Measurements from ENCODE around the gene DNER.

Gene DNER

GRCh38 chr2:229669841-229670240 lies 44.5 kb downstream of the DNER start:
- no peak for DNase-seq (ENCODE audit: low spot score)

GRCh38 chr2:229666811-229667210 lies 47.5 kb downstream of the DNER start:
- DNase-seq (ENCODE audit: low spot score) = no peak

- no peak for DNase-seq (ENCODE audit: low spot score)
Observed at GRCh38 chr2:229665158-229665557, 49.2 kb downstream of the DNER start.

GRCh38 chr2:229661478-229661877 lies 52.9 kb downstream of the DNER start:
- DNase-seq (ENCODE audit: low spot score) = no peak

GRCh38 chr2:229660951-229661350 lies 53.4 kb downstream of the DNER start:
- DNase-seq (ENCODE audit: low spot score) = no peak

GRCh38 chr2:229660391-229660790 lies 54.0 kb downstream of the DNER start:
- no peak for DNase-seq (ENCODE audit: low spot score)

GRCh38 chr2:229658004-229658403 lies 56.4 kb downstream of the DNER start:
- no peak for DNase-seq (ENCODE audit: low spot score)

GRCh38 chr2:229654437-229654836 lies 59.9 kb downstream of the DNER start:
- DNase-seq (ENCODE audit: low spot score) = no peak

- DNase-seq (ENCODE audit: low spot score) = no peak
Observed at GRCh38 chr2:229653531-229653930, 60.8 kb downstream of the DNER start.

- DNase-seq (ENCODE audit: low spot score) = no peak
Observed at GRCh38 chr2:229652796-229653195, 61.6 kb downstream of the DNER start.

GRCh38 chr2:229650901-229651300 lies 63.5 kb downstream of the DNER start:
- DNase-seq (ENCODE audit: low spot score) = no peak

GRCh38 chr2:229650059-229650458 lies 64.3 kb downstream of the DNER start:
- no peak for DNase-seq (ENCODE audit: low spot score)

- DNase-seq (ENCODE audit: low spot score) = no peak
Observed at GRCh38 chr2:229646186-229646723, 68.1 kb downstream of the DNER start.

- DNase-seq (ENCODE audit: low spot score) = no peak
Observed at GRCh38 chr2:229642371-229642770, 72.0 kb downstream of the DNER start.

- no peak for DNase-seq (ENCODE audit: low spot score)
Observed at GRCh38 chr2:229641676-229642075, 72.7 kb downstream of the DNER start.

GRCh38 chr2:229640636-229641035 lies 73.7 kb downstream of the DNER start:
- no peak for DNase-seq (ENCODE audit: low spot score)

- DNase-seq (ENCODE audit: low spot score) = no peak
Observed at GRCh38 chr2:229636571-229636970, 77.8 kb downstream of the DNER start.

- DNase-seq (ENCODE audit: low spot score) = no peak
Observed at GRCh38 chr2:229635371-229635680, 79.0 kb downstream of the DNER start.

- no peak for DNase-seq (ENCODE audit: low spot score)
Observed at GRCh38 chr2:229634601-229635370, 79.6 kb downstream of the DNER start.

GRCh38 chr2:229633556-229633955 lies 80.8 kb downstream of the DNER start:
- no peak for DNase-seq (ENCODE audit: low spot score)

- DNase-seq (ENCODE audit: low spot score) = no peak
Observed at GRCh38 chr2:229629039-229629438, 85.3 kb downstream of the DNER start.

GRCh38 chr2:229627728-229628127 lies 86.6 kb downstream of the DNER start:
- no peak for DNase-seq (ENCODE audit: low spot score)

GRCh38 chr2:229622495-229623355 lies 91.6 kb downstream of the DNER start:
- DNase-seq (ENCODE audit: low spot score) = no peak

Data from D341Med (cell line).